HG03442 (cell line): ENCODE measurements around the gene SULT4A1.

Experiments
- ATAC-seq: cut with Tn5 transposase; IDR thresholded peaks from one replicate; pipeline ENCODE4 v1.9.1; 2021; ENCODE audit warnings: mild to moderate bottlenecking, moderate library complexity; ENCODE audit not compliant: unreplicated experiment

Gene SULT4A1

DNA sequence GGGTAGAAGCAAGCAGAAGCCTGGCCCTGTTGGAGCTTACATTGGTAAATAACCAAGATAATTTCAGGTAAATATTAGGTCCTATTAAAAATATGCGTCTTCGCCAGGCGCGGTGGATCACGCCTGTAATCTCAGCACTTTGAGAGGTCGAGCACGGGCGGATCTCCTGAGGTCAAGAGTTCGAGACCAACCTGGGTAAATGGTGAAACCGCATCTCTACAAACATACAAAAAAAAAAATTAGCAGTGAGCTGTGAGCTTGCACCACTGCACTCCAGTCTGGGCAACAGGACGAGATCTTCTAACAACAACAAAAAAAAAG, 529 bp upstream of the SULT4A1 start:
- ATAC-seq = no peak

GRCh38 chr22:43861529-43861928, 784 bp downstream of the SULT4A1 start:
- no peak for ATAC-seq

DNA sequence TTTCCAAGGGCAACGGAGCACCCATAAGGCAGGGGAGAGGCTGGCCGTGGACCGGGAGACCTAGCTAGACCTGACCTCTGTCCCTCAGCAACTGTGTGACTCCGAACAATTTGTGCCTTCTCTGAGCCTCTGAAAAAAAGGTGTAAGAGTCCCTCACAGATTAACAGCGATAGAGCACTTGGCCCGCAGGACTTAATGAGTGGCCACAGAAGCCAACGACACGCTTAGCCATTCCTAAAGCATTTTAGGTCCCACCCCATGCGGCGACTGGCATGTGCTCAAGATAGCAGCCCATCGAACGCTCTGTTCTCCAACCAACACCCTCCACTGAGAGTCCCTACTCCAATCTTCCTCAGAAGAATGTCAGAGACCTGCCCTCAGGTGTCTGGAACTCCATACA, 1.5 kb downstream of the SULT4A1 start:
- ATAC-seq = no peak

DNA sequence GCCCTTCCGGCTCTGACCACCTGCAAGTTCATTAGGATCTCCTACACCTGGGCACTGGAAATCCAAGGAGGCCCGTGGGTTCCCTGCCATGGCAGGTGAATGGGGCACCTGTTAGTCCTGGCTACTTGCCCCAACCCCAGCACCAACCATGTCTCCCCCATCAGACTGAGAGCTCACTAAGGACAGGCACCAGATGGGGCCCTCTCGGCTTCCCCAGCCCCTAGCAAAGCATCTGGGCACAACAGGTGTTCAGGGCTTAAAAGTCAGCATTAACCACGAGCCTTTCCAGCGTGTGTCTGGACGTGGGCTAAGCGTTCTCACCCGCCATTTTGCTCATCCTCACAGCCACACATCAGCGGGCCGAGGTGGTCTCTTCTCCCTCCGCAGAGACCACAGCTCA, 2.2 kb downstream of the SULT4A1 start:
- ATAC-seq = no peak

DNA sequence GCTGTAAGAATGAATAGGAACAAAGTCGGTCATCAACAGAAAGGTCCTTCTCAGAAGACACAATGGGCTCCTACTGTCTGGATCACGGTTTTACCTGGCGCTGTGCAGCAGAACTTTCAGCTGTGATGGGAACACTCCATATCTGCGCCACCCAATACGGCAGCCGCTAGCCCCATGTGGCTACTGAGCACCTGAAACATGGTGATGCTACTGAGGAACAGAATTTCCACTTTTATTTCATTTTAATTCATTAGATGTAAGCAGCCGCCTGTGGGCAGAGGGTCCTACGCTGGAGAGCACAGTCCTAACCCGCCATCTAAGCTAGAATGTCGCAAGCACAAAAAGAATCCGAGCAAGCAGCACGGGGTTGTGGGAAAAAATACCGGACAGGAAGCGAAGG, 2.7 kb downstream of the SULT4A1 start:
- no peak for ATAC-seq

DNA sequence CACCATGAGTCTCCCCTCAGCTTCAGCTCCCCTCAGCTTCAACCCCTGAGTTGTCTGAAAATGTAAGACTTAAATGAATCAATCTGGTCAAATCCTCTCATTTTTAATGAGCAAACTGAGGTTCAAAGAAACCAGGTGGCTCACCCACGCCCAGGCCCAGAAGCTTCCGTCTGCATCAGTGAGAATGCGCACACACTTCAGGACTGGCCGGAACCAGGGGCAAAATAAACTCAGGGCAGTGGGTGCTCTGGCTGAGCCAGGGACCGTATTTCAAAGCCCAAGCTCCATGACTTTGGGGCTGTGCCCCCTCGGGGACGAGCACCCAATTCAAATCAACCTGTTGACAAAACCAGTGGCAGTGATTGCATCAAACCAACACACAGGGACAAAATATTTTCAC, 3.1 kb downstream of the SULT4A1 start:
- no peak for ATAC-seq

DNA sequence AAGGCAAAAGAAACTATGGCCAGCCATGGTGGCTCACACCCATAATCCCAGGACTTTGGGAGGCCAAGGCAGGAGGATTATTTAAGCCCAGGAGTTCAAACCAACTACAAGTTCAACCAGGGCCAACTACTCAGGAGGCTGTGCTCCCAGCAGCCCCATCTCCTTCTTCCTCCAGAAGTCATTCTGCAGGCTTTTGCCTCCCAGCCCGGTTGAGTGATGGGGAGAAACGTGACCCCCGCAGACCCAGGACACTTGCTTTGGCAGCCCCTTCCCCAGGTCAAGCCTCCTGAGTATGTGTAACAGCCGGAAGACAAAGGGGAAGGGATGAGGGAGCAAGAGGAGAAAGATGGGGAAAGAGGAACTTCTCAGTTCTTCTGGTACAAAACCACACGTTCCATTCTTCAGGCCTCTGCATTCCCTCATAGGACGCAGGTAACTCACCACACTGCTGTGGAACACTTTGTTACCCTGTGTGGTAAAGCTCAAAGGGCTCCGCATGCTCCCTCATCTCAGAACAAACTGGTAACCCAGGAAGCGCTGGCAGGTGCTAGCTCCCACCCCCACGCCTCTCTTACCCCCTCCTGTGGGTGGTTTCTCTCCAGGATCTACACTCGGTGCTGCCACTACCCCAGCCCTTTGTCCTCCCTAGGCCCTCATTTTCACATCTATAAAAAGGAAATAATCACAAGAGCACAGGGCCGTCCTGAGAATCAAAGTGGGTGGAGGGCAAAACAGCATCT, 4.0 kb downstream of the SULT4A1 start:
- no peak for ATAC-seq

DNA sequence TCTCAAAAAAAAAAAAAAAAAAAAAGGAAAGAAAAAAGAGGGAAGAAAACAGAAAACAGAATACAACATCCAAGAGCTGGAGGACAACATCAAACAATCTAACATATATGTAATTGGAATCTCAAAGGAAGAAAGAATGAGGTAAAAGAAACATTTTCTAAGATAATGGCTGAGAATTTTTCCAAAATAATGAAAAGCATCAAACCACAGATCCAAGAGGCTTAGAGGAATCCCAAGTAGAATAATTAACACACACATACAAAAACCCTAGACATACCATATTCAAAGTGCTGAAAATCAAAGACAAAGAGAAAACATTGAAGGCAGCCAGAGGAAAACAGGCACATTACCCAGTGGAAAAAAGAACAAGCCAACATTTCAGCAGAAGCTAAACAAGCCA, 4.9 kb downstream of the SULT4A1 start:
- no peak for ATAC-seq

DNA sequence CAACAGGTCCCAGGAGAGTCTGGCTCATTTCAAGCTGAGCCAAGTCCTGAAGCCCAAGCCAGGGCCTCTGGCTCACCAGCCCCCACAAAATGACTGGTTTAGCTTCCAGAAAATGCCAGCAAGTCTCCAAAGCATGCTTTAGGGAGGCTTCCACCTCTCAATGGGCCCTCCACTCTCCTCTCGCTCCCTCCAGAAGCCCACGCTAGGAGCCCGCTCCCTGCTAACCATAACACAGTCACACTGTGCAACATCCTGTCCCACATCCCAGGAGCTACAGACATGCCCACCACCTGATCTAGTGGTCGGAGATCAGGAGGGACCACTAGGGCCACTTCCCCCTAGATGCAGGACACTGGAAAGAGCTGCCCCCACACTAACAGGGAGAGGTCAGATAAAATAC, 6.9 kb downstream of the SULT4A1 start:
- ATAC-seq = no peak

DNA sequence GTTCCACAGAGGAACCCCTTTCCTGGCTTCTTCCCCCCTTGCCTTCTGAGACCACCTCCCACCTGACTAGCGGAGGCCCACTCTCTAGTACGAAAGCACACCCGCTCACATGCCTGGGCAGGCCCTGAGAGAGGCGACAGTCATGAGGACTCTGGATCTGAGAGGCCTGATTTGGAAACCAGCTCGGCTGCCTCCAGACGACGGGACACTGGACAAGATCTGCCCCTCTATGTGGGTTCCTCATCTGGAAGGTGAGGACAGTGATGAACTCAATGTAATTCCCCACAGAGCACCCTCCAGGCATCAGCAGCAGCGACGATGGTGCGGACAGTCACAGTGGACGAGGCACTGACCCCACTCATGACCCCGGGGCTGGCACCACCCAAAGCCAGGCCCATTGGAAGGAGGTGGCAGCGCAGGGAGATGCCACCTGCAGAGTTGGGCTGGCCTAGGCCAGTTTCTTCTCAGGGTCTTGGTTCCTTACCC, 7.5 kb downstream of the SULT4A1 start:
- no peak for ATAC-seq

GRCh38 chr22:43854121-43854785, 8.1 kb downstream of the SULT4A1 start:
- ATAC-seq = no peak

DNA sequence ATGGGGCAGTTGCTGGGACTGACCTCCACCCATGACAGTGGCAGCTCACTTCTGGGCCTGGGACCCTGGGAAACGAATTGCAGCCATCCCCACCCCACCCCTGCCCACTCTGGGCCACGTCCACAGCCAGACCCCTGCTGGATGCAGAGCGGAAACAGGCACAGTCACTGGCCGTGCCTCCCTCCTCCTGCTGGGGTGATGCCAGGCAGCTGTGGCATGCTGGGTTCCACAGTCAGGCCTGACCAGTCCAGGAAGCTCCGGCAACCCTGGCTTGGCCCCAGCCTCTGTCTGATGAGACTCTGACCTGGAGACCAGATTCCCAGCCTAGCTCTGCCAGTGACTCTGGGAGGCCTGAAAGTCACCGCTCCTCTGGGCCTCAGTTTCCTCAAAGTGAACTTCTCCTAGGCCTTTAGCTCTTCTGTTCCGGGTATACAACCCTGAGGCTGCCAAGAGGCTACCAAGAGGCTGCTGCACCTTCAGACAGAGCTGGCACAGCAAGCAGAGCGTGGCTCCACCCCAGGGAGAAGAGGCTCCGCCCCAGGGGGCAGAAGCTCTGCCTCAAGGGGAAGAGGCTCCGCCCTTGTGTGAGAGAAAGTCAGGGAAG, 8.9 kb downstream of the SULT4A1 start:
- no peak for ATAC-seq

DNA sequence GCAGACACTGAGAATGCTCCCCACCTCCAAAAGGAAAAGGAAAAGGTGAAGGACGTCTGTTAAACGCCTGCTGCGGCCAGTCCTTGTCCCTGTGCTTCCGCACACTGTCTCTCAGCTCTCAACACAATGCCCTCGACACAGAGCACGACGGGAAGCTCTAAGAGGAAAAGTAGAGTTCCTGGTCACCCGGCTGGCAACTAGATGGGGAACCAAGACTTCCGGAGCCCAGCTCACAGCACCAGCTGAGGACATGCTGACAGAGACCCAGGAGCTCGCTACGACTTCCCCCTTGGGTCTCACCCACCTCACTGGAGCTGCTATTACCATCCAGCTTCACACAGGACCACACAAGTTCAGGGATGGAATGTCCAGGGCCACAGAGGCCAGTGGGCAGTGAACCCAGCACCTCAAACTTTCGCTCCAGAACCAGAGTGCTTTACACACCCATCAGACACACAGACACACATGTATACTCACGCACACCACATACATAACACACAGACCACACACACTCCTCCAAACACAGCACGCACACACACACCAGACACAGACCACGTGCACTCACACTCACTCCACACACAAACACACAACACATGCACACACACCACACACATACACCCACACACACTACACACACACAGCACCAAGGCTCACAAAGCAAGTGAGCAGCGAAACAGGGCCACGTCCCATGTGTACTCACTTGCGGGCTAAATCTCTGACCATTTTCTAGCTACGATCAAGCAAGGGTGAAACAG, 9.6 kb downstream of the SULT4A1 start:
- no peak for ATAC-seq

GRCh38 chr22:43851979-43852307, 10.4 kb downstream of the SULT4A1 start:
- ATAC-seq = no peak

DNA sequence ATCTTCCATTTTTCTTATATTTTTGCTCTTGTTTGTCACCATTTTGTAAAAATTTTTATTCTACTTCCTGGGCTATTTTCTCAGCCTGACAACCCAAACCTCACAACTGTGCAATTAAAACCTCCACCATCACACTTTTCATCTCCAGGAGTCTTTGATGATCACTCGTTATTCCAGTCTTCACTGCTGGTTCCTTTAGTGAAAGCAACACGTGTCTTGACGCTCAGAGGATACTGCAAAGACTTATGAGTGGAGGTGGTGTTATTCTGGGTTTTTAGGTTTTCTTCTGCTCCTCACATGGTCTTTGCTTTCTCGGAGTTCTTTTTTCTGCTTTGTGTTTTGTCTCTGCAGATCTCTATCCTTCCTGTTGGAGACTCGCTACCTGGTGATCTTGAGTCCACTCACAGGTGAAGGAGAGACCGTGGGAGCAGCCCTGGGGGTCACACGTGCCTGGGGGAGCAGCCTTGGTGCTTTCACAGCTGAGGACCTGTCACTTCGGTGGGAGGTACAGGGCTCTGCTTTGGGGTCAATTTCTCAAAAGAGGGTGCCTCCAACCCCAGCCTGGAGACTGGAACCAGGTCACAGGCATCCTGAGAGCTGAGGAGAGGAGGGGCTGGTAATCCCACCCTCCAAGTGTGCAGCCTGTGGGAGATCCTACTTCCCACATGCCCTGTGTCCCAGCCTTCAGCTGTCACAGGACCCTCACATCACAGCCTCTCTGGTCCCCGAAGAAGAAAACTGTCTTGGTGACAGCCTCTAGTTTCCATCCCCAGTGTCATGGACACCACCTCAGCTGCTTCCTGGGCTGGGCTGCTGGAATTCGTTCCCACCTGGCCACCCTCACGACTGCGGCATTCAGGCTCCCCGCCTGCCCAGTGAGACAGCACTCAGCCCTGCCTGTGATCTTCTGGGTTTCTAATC, 11.0 kb downstream of the SULT4A1 start:
- no peak for ATAC-seq

DNA sequence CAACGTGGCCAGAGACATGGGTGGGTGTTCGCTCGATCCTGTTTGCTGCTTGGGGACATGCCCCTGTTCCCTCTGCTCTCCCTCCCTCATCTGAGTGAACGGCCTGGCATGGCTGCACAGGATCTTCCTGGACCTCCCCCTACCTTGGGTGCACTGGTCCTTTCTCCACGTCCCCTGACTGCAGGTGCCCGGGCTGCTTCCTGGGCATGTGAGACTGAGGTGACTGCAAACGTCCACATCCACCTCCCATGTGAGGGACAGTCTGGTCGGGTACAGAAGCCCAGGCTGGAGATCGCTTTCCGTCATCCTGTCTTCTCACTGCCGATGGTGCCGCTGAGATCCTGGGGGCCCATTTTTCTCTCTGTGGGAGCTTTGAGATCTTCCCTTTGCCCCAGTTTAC, 11.8 kb downstream of the SULT4A1 start:
- ATAC-seq = no peak

GRCh38 chr22:43849731-43850130, 12.6 kb downstream of the SULT4A1 start:
- ATAC-seq = no peak

GRCh38 chr22:43848366-43849171, 13.7 kb downstream of the SULT4A1 start:
- no peak for ATAC-seq

GRCh38 chr22:43847376-43848289, 14.7 kb downstream of the SULT4A1 start:
- ATAC-seq = no peak
